ENCODE results near the gene PLEKHD1.
"Not testable (repeated sequence)": the region's sequence is repeated elsewhere in the genome, so short reads cannot be mapped to it uniquely, and the experiment has no call there.

The PLEKHD1 gene

GRCh38 chr14:69483765-69484443 is 624 bp upstream of the PLEKHD1 start:
- no peak for DNase-seq

- no peak for DNase-seq
These were observed 760 bp downstream of the PLEKHD1 start for GRCh38 chr14:69485315-69485660.

- DNase-seq, result no peak
These were observed 1.2 kb downstream of the PLEKHD1 start for GRCh38 chr14:69485701-69486100.

- no peak for DNase-seq
These were observed 2.7 kb downstream of the PLEKHD1 start for GRCh38 chr14:69487226-69487625.

GRCh38 chr14:69487771-69488170 is 3.2 kb downstream of the PLEKHD1 start:
- DNase-seq, result no peak

GRCh38 chr14:69489495-69489894 is 5.0 kb downstream of the PLEKHD1 start:
- no peak for DNase-seq

GRCh38 chr14:69490219-69490918 is 5.8 kb downstream of the PLEKHD1 start:
- no peak for DNase-seq

- DNase-seq, result no peak
These were observed 6.7 kb downstream of the PLEKHD1 start for GRCh38 chr14:69491193-69491592.

GRCh38 chr14:69493038-69493437 is 8.5 kb downstream of the PLEKHD1 start:
- no peak for DNase-seq

GRCh38 chr14:69493791-69494190 is 9.3 kb downstream of the PLEKHD1 start:
- DNase-seq, result no peak

GRCh38 chr14:69495341-69495921 is 10.9 kb downstream of the PLEKHD1 start:
- no peak for DNase-seq

- not testable (repeated sequence) for DNase-seq
These were observed 13.3 kb downstream of the PLEKHD1 start for GRCh38 chr14:69497866-69498265.

- DNase-seq, result not testable (repeated sequence)
These were observed 13.8 kb downstream of the PLEKHD1 start for GRCh38 chr14:69498286-69498685.

- no peak for DNase-seq
These were observed 14.9 kb downstream of the PLEKHD1 start for GRCh38 chr14:69499436-69499835.

GRCh38 chr14:69500096-69500495 is 15.6 kb downstream of the PLEKHD1 start:
- DNase-seq, result no peak

GRCh38 chr14:69500736-69501135 is 16.2 kb downstream of the PLEKHD1 start:
- DNase-seq, result no peak

- no peak for DNase-seq
These were observed 16.9 kb downstream of the PLEKHD1 start for GRCh38 chr14:69501423-69501838.

GRCh38 chr14:69504775-69505174 is 20.2 kb downstream of the PLEKHD1 start:
- DNase-seq, result no peak

- no peak for DNase-seq
These were observed 21.1 kb downstream of the PLEKHD1 start for GRCh38 chr14:69505338-69506240.

- no peak for DNase-seq
These were observed 21.7 kb downstream of the PLEKHD1 start for GRCh38 chr14:69506241-69506595.

- no peak for DNase-seq
These were observed 34.0 kb downstream of the PLEKHD1 start for GRCh38 chr14:69518289-69519101.

Data from effector CD4-positive, alpha-beta T cell (primary cell).